Natural killer cell (primary cell): Measurements from ENCODE around the gene SPATA3. TPM values are rescaled to one million over a fixed set of nuclear protein-coding genes. Genes with fewer than 3 reads are reported as not detected.

Experiments
- ATAC-seq, 3 donors: fragments of 150-1000 bp in 2 of 3; fragments of 200-7000 bp in 1 of 3; cut with Tn5 transposase; 1 replicate in 1 of 3; 2 replicates in 2 of 3; pipeline ENCODE4 v1.10.0; 2021; ENCODE audit warnings: mild to moderate bottlenecking in 2 of 3, moderate library complexity in 2 of 3
- DNase-seq, 2 donors: peaks; one replicate each; pipeline versions ENCODE4 v3.0.0 to v3.0.0-alpha.2; 2013 to 2021; ENCODE audit warnings: mixed read lengths in 1 of 2
- H3K27ac ChIP-seq: one replicate; pipeline ENCODE4 v1.5.1; 2013; ENCODE audit warnings: mild to moderate bottlenecking, low read length
- H3K27me3 ChIP-seq: one replicate; pipeline ENCODE4 v1.6.1; 2013; ENCODE audit warnings: low read length; ENCODE audit not compliant: control insufficient read depth, insufficient read depth
- H3K36me3 ChIP-seq: one replicate; pipeline ENCODE4 v1.6.1; 2013; ENCODE audit warnings: low read length; ENCODE audit not compliant: control insufficient read depth, insufficient read depth
- H3K4me1 ChIP-seq: one replicate; pipeline ENCODE4 v1.6.1; 2013; ENCODE audit warnings: low read length; ENCODE audit not compliant: control insufficient read depth, insufficient read depth
- H3K4me3 ChIP-seq: one replicate; pipeline ENCODE4 v1.5.1; 2013; ENCODE audit warnings: low read length
- H3K9me3 ChIP-seq: one replicate; pipeline ENCODE4 v1.6.1; 2013; ENCODE audit warnings: low read length; ENCODE audit not compliant: control insufficient read depth, insufficient read depth
- H3K27ac Mint-ChIP-seq, 2 donors: one replicate each; pipeline ENCODE4 v1.8.0; 2022; ENCODE audit warnings: mild to moderate bottlenecking in 2 of 2, mixed read lengths in 2 of 2, moderate library complexity in 1 of 2
- H3K27me3 Mint-ChIP-seq, 2 donors: one replicate each; pipeline ENCODE4 v1.8.0; 2022; ENCODE audit warnings: low read depth in 2 of 2, mixed read lengths in 2 of 2
- H3K36me3 Mint-ChIP-seq: one replicate; pipeline ENCODE4 v1.8.0; 2022; ENCODE audit warnings: mixed read lengths
- H3K4me1 Mint-ChIP-seq, 2 donors: one replicate each; pipeline ENCODE4 v1.8.0; 2022; ENCODE audit warnings: mixed read lengths in 2 of 2
- H3K4me3 Mint-ChIP-seq: one replicate; pipeline ENCODE4 v1.8.0; 2022; ENCODE audit warnings: mild to moderate bottlenecking, moderate library complexity, mixed read lengths
- H3K9me3 Mint-ChIP-seq, 2 donors: one replicate each; pipeline ENCODE4 v1.8.0; 2022; ENCODE audit warnings: mixed read lengths in 2 of 2
- WGBS: methylation state at CpG from one replicate; pipeline ENCODE4 v1.1.7; 2013; ENCODE audit warnings: missing lambda C conversion rate; ENCODE audit not compliant: insufficient coverage; 5-methylcytosine and 5-hydroxymethylcytosine counted together
- intact Hi-C: fragments of 100-400 bp; cut with micrococcal nuclease; formaldehyde crosslinking; loops from one replicate; pipeline ENCODE4 v1.14.2; 2022
- total RNA-seq, 4 donors: library from RNA; stranded (reverse); fragments of 120-200 nt in 1 of 4; gene quantifications; one replicate each; pipeline versions ENCODE4 v1.2.3 to v1.2.4, GENCODE V29; 2013 to 2022
- TF ChIP-seq, protein P1 (sequence below): fragments of 200-600 bp; IDR thresholded peaks from one replicate; pipeline ENCODE4 v1.8.0; 2022; ENCODE audit warnings: antibody characterized with exemption

SPATA3 gene
- total RNA-seq, 3 donors from 2014 or later (not counting 1 experiment from before 2014, with no cell fraction given), result not detected

DNA sequence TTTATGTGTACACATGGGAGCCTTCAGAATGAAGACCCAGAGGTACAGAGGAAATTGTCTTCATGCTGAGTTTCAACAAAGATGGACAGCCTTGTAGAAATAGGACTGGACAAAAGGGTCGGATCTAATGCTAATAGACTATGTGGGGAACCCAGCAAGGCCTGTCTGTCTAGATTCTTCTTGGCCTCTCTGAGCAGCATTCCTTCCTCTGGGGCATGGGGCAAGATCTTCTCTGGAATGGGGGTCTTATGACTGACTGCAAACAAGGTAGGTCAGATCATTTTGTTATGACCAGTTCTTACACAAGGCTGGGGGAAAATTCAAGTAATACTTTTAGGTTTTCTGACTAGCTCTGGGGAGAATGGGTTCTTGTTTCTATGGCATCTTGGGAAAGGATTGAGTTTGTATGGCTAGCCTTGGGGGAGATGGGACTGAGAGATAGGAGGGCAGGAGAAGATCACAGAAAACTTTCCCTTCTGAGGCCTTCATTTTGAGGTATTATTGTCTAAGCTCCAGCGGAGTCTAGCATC lies 14.3 kb downstream of the SPATA3 start:
- no peaks in the 10 kb centered on the region for H3K36me3 ChIP-seq
- peaks cover 31 to 60% of the 10 kb centered on the region in 2 donors for H3K27me3 Mint-ChIP-seq
- ATAC-seq (no peak), DNase-seq (no peak)
- no peak overlapping the region for H3K27ac ChIP-seq
- WGBS, result 96% methylated on average over 2 of the region's 2 CpGs
- no peaks in the 10 kb centered on the region for H3K9me3 ChIP-seq
- TF ChIP-seq, protein P1, sequence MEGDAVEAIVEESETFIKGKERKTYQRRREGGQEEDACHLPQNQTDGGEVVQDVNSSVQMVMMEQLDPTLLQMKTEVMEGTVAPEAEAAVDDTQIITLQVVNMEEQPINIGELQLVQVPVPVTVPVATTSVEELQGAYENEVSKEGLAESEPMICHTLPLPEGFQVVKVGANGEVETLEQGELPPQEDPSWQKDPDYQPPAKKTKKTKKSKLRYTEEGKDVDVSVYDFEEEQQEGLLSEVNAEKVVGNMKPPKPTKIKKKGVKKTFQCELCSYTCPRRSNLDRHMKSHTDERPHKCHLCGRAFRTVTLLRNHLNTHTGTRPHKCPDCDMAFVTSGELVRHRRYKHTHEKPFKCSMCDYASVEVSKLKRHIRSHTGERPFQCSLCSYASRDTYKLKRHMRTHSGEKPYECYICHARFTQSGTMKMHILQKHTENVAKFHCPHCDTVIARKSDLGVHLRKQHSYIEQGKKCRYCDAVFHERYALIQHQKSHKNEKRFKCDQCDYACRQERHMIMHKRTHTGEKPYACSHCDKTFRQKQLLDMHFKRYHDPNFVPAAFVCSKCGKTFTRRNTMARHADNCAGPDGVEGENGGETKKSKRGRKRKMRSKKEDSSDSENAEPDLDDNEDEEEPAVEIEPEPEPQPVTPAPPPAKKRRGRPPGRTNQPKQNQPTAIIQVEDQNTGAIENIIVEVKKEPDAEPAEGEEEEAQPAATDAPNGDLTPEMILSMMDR, result no peak
- no peak overlapping the region for H3K4me3 ChIP-seq
- H3K4me1 Mint-ChIP-seq, result peaks cover 0 to 5% of the 10 kb centered on the region in 2 donors
- no peak overlapping the region for H3K4me3 Mint-ChIP-seq
- H3K27ac Mint-ChIP-seq, result no peak overlapping the region
- H3K27me3 ChIP-seq, result peaks cover 7% of the 10 kb centered on the region
- intact Hi-C loops, result no loop called here
- H3K36me3 Mint-ChIP-seq, result no peaks in the 10 kb centered on the region
- H3K4me1 ChIP-seq, result no peaks in the 10 kb centered on the region
- H3K9me3 Mint-ChIP-seq, result peaks cover 3 to 4% of the 10 kb centered on the region in 2 donors

DNA sequence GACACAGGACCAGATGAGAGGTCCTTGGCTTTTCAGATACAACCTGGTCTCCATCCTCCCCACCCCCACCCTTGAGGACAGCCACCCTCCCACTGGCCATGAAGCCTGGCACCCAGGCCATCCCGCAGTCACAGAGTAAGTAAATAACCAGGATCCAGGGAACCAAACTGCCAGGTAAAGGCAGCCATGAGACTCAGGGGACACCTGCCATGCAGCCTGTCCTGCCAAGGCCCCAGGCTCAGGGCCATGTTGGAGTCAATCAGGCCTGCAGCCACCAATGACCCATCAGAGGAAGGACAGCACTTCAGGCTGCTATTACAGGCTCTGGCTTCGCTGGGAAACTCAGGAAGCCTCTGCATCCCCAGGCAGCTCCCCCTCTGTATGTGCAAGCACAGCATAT lies 15.6 kb downstream of the SPATA3 start:
- Histone ChIP-seq H3K4me1 (no peaks in the 10 kb centered on the region), H3K4me3 (no peak overlapping the region), H3K27me3 (peaks cover 12% of the 10 kb centered on the region), H3K9me3 (no peaks in the 10 kb centered on the region), H3K36me3 (no peaks in the 10 kb centered on the region), H3K27ac (no peak overlapping the region)
- WGBS, result 60% methylated on average over 2 of the region's 2 CpGs
- TF ChIP-seq, protein P1, result no peak
- H3K36me3 Mint-ChIP-seq, result no peaks in the 10 kb centered on the region
- H3K9me3 Mint-ChIP-seq, result no peaks in the 10 kb centered on the region
- no peak overlapping the region for H3K27ac Mint-ChIP-seq
- DNase-seq (no peak), ATAC-seq (no peak)
- no peak overlapping the region for H3K4me3 Mint-ChIP-seq
- intact Hi-C loops, result no loop called here
- peaks cover 31 to 63% of the 10 kb centered on the region in 2 donors for H3K27me3 Mint-ChIP-seq
- no peaks in the 10 kb centered on the region for H3K4me1 Mint-ChIP-seq

DNA sequence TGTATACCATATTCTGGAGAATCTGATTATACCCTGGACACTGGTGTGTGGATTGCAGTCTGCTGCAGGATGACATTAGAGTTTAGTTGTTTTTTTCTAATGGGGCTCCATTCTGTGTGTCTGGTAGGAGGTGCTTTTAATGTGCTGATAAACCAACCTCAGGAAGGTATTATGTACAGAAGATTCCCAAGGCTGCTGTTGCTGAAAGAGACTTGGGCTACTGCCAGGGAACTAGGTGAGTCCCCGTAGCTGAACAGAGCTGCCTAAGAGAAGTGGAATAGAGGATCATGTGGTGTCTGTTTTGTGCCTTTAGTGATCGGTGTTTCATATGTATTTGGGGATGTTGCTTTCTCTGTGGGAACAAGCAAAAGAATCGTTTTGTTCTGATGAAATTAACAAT lies 16.5 kb downstream of the SPATA3 start:
- intact Hi-C loops, result no loop called here

More for the DNA sequence above, 16.5 kb downstream of the SPATA3 start:
- Mint-ChIP-seq H3K36me3 (no peaks in the 10 kb centered on the region), H3K4me1 (peaks cover 0 to 8% of the 10 kb centered on the region in 2 donors), H3K9me3 (no peaks in the 10 kb centered on the region), H3K27ac (no peak overlapping the region), H3K27me3 (peaks cover 36 to 70% of the 10 kb centered on the region in 2 donors), H3K4me3 (no peak overlapping the region)
- no peaks in the 10 kb centered on the region for H3K36me3 ChIP-seq
- H3K27me3 ChIP-seq, result peaks cover 12% of the 10 kb centered on the region
- no peak overlapping the region for H3K4me3 ChIP-seq
- 86% methylated on average over 2 of the region's 3 CpGs for WGBS
- ATAC-seq, result no peak
- peaks cover 4% of the 10 kb centered on the region for H3K4me1 ChIP-seq
- no peaks in the 10 kb centered on the region for H3K9me3 ChIP-seq
- H3K27ac ChIP-seq, result no peak overlapping the region
- no peak for DNase-seq
- TF ChIP-seq, protein P1, result no peak
